Prostate gland (tissue), 2 donors: ENCODE measurements around the gene F7. TPM values are rescaled to one million over a fixed set of nuclear protein-coding genes. Genes with fewer than 3 reads are reported as not detected.

ENCODE experiments used
- DNase-seq: peaks from one replicate; pipeline ENCODE4 v3.0.0-alpha.2; 2019; ENCODE audit warnings: low spot score
- H3K27ac ChIP-seq, 2 donors: fragments of 200-600 bp; sonication (generic); 2 replicates each; pipeline ENCODE4 v1.5.1; 2017 to 2019
- H3K27me3 ChIP-seq: fragments of 200-600 bp; sonication (generic); replicated peaks from 2 replicates; pipeline ENCODE4 v1.5.1; 2019; ENCODE audit not compliant: insufficient read depth
- H3K36me3 ChIP-seq, 2 donors: fragments of 200-600 bp; sonication (generic); 1 replicate in 1 of 2; 2 replicates in 1 of 2; pipeline versions ENCODE4 v1.5.1 to v1.8.1; 2017 to 2019
- H3K4me1 ChIP-seq: fragments of 200-600 bp; sonication (generic); replicated peaks from 2 replicates; pipeline ENCODE4 v1.5.1; 2019
- H3K4me3 ChIP-seq, 2 donors: fragments of 200-600 bp; sonication (generic); 2 replicates each; pipeline ENCODE4 v1.5.1; 2017 to 2019
- H3K9me3 ChIP-seq: fragments of 200-600 bp; sonication (generic); 2 replicates; pipeline ENCODE4 v1.5.1; 2017
- CTCF ChIP-seq, 4 experiments: fragments of 200-600 bp in 2 of 4; fragments of 450-650 bp in 2 of 4; sonication (generic) in 2 of 4; IDR thresholded peaks; 1 replicate in 3 of 4; 2 replicates in 1 of 4; pipeline ENCODE4 v1.5.1; 2016 to 2019; ENCODE audit warnings: antibody characterized with exemption in 4 of 4, mild to moderate bottlenecking in 2 of 4, moderate library complexity in 2 of 4
- POLR2A ChIP-seq: fragments of 450-650 bp; IDR thresholded peaks from one replicate; pipeline ENCODE4 v1.6.1; 2016; ENCODE audit warnings: antibody characterized with exemption, mild to moderate bottlenecking
- POLR2AphosphoS5 ChIP-seq: sonication (generic); formaldehyde crosslinking; IDR thresholded peaks from one replicate; pipeline ENCODE4 v1.6.1; 2017; ENCODE audit warnings: antibody characterized with exemption
- WGBS: methylation state at CpG from one replicate; pipeline ENCODE4 v1.1.5; 2018; 5-methylcytosine and 5-hydroxymethylcytosine counted together
- intact Hi-C: fragments of 100-400 bp; cut with DNase I; formaldehyde crosslinking; loops from one replicate; pipeline ENCODE4 v1.14.2; 2022
- total RNA-seq, 2 donors: library from RNA; depleted of rRNA; stranded (reverse); fragments of >200 nt; gene quantifications; one replicate each; pipeline ENCODE4 v1.1.0, GENCODE V29; 2016

Gene F7
- total RNA-seq, 2 donors from 2014 or later, result 2.7 TPM; not detected in 1

DNA sequence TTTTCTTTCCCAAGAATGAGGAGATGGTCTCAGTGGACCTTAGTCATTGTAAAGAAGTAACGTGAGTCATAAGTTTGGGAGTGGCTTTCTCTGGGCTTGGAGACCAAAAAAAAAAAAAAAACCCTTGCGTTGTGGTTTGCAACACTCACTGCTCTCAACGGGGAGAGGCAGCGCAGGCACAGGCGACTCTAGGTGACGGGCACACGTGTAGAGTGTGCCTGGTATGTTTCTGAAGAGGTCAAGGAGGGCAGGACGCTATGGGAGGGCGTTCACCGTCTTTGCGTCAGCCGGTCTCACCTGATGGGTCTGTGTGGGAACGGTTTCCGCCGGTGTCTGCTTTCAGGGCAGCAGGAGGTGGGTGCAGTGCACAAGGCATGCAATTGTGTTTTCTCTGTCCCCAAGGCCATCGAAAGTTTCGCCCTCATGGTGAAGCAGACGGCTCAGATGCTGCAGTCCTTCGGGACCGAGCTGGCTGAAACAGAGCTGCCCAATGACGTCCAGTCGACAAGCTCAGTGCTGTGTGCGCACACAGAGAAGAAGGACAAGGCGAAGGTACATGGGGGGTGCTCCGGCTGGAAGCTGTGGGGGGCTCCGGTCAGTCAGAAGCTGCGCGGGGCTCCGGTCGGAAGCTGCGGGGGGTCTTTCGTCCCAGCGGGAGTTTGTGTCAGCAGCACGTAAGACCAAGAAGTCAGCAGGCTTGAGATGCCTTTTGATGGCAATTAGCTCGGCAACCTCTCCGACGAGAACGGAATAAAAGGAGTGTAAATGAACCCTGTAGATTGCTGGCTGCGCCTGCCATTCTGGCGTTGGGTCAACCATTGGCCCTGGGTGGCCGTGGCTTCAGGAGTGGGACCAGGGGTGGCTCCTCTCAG is 40.8 kb upstream of the F7 start:
- DNase-seq, result no peak
- no peaks in the 10 kb centered on the region for H3K27me3 ChIP-seq
- no peak overlapping the region for H3K27ac ChIP-seq
- no peak for TF ChIP-seq POLR2A
- no peak for TF ChIP-seq CTCF (IDR thresholded peaks at IDR 0.05)
- no peak for TF ChIP-seq POLR2AphosphoS5
- WGBS, result 88% methylated on average over 41 of the region's 41 CpGs
- H3K4me3 ChIP-seq, result no peak overlapping the region
- no peaks in the 10 kb centered on the region for H3K9me3 ChIP-seq
- intact Hi-C loops, result no loop called here
- H3K36me3 ChIP-seq, result no peaks in the 10 kb centered on the region
- H3K4me1 ChIP-seq, result no peaks in the 10 kb centered on the region

GRCh38 chr13:113065406-113066141 is 40.0 kb upstream of the F7 start:
- WGBS, result 81% methylated on average over 29 of the region's 29 CpGs
- Histone ChIP-seq H3K36me3 (no peaks in the 10 kb centered on the region), H3K4me1 (no peaks in the 10 kb centered on the region), H3K27ac (no peak overlapping the region), H3K4me3 (no peak overlapping the region), H3K9me3 (no peaks in the 10 kb centered on the region), H3K27me3 (no peaks in the 10 kb centered on the region)
- TF ChIP-seq POLR2AphosphoS5 (no peak), POLR2A (no peak), CTCF (IDR thresholded peaks at IDR 0.05) (no peak)
- intact Hi-C loops, result no loop called here
- DNase-seq, result no peak

GRCh38 chr13:113066142-113066455 is 39.5 kb upstream of the F7 start:
- Histone ChIP-seq H3K36me3 (no peaks in the 10 kb centered on the region), H3K4me3 (no peak overlapping the region), H3K4me1 (no peaks in the 10 kb centered on the region), H3K27ac (no peak overlapping the region), H3K27me3 (no peaks in the 10 kb centered on the region), H3K9me3 (no peaks in the 10 kb centered on the region)
- intact Hi-C loops, result no loop called here
- TF ChIP-seq POLR2A (no peak), POLR2AphosphoS5 (no peak), CTCF (IDR thresholded peaks at IDR 0.05) (no peak)
- no peak for DNase-seq
- 93% methylated on average over 10 of the region's 10 CpGs for WGBS

GRCh38 chr13:113066746-113067145 is 38.8 kb upstream of the F7 start:
- WGBS, result 92% methylated on average over 19 of the region's 19 CpGs
- Histone ChIP-seq H3K36me3 (no peaks in the 10 kb centered on the region), H3K9me3 (no peaks in the 10 kb centered on the region), H3K27me3 (no peaks in the 10 kb centered on the region), H3K4me3 (no peak overlapping the region), H3K4me1 (no peaks in the 10 kb centered on the region), H3K27ac (no peak overlapping the region)
- intact Hi-C loops, result no loop called here
- DNase-seq, result no peak
- no peak for TF ChIP-seq CTCF (IDR thresholded peaks at IDR 0.05)
- no peak for TF ChIP-seq POLR2A
- no peak for TF ChIP-seq POLR2AphosphoS5
